ENCODE data around the gene STRN3.

The STRN3 gene

DNA sequence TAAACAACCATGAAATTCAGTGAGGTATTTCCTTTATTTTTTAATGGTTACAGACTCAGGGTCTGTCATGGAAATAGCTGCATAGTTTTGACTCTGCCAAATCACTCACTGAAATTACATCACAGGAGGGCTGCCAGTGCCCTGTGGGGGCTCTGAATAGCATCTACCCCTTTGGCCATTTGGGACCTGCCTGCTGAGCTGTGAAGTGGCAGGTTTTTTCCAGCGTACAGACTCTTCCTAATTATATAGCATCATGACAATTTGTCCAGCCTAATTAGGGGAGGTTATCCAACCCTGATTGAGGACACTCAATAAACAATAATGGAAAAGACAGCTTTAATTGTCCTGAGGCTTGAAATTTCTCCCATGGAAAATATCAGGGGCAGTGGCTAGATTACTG, 153.6 kb downstream of the STRN3 start:
- DNase-seq (ENCODE audit: low spot score), result no peak

DNA sequence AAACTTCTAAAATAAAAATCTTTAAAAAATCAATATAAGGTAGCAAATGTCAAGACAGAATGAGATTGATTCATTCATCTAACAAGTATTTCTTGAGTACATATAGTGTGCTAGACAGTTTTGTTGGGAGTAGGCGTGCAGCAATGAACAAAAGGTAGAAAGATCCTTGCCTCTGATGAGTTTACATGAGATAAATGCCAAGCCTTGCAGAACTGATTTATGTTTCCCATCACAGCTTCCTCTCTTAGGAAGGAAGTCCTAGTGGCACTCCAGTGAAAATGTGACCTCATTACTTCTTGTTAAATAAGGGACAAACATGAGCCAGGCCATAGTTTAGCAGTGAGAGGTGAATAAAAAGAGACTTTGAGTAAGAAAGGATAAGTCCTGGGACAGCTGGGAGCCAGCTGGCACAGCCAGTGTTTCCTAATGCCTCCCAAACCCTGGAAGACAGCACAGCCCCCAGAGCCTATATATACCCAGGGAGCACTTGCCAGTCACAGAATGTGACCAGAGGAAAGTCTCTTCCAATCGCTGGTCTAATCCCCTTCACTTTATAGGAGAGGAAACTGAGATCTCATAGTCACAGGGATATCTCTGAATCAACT, 156.5 kb downstream of the STRN3 start:
- no peak for DNase-seq (ENCODE audit: low spot score)

GRCh38 chr14:30868736-30869135, 157.4 kb downstream of the STRN3 start:
- DNase-seq (ENCODE audit: low spot score), result no peak

DNA sequence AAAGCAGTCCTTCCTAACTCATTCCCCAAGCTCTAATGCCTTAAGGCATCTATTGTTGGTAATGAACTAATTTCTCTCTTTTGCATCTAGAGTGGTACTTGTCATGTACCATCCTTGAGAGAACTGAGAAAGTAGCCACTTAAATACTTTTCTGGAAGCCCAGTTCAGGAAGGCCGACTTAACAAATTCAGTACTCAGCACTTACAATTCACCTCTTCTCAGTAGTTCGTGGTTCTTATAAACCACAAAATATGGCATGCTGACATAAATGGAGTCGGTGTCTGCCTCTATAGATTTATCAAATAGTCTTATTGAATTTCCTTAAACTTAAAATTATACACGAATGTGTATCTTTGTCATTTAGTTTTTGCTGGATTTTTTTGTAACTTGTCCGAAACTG, 161.2 kb downstream of the STRN3 start:
- DNase-seq (ENCODE audit: low spot score), result no peak

DNA sequence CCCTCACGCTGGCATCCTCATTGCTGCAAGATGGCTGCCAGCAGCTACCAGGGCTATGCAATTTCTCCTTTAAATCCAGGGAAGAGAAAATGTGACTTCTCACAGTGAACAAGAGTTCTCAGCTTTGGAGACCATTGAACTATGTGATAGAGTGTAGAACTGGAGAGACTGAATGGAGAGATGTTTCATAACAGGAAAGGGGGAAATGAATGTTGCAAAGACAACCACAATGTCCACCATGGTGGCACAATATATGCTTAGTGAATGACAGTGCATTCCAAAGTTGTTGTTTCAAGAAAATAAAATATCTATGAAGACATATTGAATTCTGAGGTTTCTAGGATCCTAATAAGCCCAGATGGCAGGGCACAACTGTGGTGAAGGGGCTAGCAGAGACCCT, 165.0 kb downstream of the STRN3 start:
- no peak for DNase-seq (ENCODE audit: low spot score)

DNA sequence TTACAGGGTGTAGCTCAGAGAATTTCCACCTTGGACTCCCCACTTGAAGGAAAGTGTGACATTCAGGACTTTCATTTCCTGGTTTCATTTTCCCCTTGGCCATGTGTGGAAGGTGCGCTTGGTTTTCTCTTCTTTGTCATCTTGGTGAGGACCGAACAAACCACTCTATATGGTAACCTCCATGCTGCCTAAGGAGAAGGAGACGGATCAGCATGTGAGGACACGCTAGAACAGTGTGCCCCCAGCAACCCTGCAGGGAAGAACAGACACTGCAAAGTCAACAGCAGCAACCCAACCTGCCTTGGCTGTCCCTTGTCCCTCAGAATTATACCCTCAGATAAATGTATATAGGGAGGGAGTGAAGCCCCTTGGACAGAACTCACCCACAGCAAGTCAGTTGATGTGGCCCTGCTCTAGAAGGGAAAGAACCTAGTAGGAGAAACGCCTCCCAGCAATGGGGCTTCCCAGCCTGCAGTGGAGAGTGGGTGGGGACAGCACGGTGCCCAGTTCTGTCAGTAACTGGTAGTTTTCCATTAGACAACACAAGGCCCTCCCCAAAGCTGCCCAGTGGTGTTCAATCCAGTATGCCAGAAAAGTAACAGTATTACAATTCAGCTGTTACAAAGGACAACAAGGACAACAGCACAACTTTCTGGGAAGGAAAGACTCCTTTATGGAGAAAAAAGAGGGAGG, 170.7 kb downstream of the STRN3 start:
- DNase-seq (ENCODE audit: low spot score), result no peak

DNA sequence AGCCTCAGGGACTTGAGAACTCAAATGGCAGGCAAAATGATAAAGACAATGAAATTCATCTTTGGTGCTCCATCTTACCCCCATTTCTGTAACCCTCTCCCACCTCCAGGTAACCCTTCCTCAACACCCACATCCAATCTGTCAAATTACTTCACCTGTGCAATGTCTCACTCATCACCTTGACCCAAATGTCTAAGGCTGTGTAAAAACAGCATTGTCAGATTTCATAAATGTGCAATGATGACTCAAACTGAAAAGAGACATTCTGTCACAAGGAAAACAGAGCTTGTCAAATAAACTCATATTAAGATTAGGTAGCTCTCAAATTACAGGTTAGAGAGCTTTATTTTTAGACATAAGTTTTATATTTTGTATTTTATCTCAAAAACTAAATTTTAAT, 171.7 kb downstream of the STRN3 start:
- DNase-seq (ENCODE audit: low spot score), result no peak

DNA sequence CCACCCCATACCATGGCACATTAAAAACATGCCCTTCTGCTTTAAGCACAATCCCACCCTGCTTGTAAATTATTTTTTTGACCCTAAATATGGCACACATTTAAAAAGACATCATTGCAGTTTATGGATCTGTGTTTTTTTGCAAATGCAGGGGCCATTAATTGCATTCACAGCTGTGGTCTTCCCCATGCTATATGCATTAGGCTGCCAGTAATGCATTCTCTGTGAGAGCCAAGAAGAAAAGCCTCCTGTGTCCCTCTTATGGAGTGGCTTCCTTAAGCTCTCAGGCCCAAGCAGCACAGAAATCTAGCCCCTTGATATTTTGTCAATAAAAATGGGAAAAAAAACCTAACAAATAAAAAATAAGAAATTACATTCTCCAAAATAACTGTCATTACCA, 172.2 kb downstream of the STRN3 start:
- DNase-seq (ENCODE audit: low spot score), result no peak

DNA sequence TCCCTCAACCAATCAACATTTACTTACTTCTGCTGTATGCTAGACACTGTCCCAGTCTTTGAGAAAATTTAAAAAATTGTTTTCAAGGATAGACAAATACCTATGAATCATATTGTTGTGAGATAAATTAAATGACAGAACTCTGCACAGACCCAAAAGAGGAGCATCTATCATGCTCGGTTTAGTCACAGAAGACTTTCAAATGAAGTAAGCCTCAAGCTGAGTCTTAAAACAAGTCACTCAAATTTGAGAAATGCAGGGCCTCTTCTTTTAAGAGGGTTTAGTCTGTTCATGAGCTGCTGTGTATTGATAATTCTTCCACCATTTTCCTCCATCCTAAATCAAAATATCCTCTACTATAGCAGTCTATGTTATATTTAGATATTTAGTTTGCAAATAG, 176.2 kb downstream of the STRN3 start:
- no peak for DNase-seq (ENCODE audit: low spot score)

GRCh38 chr14:30849354-30849753, 176.8 kb downstream of the STRN3 start:
- DNase-seq (ENCODE audit: low spot score), result no peak

DNA sequence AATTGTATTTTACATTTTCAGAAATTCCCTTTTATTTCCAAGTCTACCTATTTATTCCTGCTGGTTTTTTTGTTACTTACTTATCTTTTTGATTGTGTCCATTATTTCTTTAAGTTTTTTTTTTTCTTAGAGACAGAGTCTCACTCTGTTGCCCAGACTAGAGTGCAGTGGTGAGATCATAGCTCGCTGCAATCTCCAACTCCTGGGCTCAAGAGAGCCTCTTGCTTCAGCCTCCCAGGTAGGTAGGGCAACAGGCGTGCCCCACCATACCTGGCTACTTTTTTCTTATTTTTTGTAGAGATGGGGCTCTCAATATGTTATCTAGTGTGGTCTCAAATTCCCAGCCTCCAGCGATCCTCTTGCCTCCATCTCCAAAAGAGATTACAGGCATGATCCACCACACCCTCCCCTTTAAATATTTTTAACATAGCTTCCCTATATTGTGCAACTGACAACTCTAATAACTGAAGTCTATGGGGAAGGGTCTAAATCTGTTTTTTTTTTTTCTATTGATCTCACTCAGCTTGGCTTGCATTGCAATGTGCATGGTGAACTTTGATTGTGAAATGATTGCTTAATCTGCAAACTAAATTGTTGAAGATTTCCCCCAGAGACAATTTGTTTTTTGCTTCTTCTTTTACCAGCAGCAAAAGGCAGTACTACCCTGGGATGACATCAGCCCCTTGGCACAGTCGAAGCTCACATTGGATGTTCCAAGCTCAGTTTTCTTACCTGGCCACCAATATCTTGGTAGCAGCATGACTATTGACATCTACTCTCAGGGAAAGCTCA, 177.5 kb downstream of the STRN3 start:
- no peak for DNase-seq (ENCODE audit: low spot score)
